T-helper 9 cell (primary cell): ENCODE measurements around the gene VSIG10L2.
A peak's percentile ranks its signal among the peaks of the same experiment; 100 is the strongest.
"Not testable (repeated sequence)": the region's sequence is repeated elsewhere in the genome, so short reads cannot be mapped to it uniquely, and the experiment has no call there.

ENCODE experiments used
- DNase-seq: peaks from one replicate; pipeline ENCODE4 v3.0.0-alpha.2; 2020
- total RNA-seq, 2 donors: gene quantifications; one replicate each; lab custom pipeline; 2026; lab: John Stamatoyannopoulos, UW

VSIG10L2 gene
- total RNA-seq, result 0 reads per million in 2 donors

- no peak for DNase-seq
Measured at GRCh38 chr11:125945797-125946520, at the start of gene VSIG10L2. VSIG10L2 (plus strand) TSS chr11:125946044; CDS start chr11:125946056, 12 bp downstream.

GRCh38 chr11:125901872-125902271 lies 44.0 kb upstream of the VSIG10L2 start:
- DNase-seq, result no peak

GRCh38 chr11:125902277-125902926 lies 43.4 kb upstream of the VSIG10L2 start:
- no peak for DNase-seq

GRCh38 chr11:125902927-125903710 lies 42.7 kb upstream of the VSIG10L2 start, which contains the start of gene PUS3:
PUS3 (minus strand) TSS chr11:125903206; CDS start chr11:125896284, 6,922 bp downstream.
- DNase-seq, result peak; percentile 78

GRCh38 chr11:125903711-125904659 lies 41.9 kb upstream of the VSIG10L2 start, which contains the start of gene DDX25:
DDX25 (plus strand) TSS chr11:125904508; CDS start chr11:125904518, 10 bp downstream.
- DNase-seq, result no peak

GRCh38 chr11:125904678-125905077 lies 41.2 kb upstream of the VSIG10L2 start:
- no peak for DNase-seq

GRCh38 chr11:125910226-125910849 lies 35.5 kb upstream of the VSIG10L2 start:
- no peak for DNase-seq

- DNase-seq, result not testable (repeated sequence)
Measured at GRCh38 chr11:125914601-125915000, 31.2 kb upstream of the VSIG10L2 start.

- DNase-seq, result no peak
Measured at GRCh38 chr11:125916683-125917347, 29.0 kb upstream of the VSIG10L2 start.

GRCh38 chr11:125918140-125918840 lies 27.6 kb upstream of the VSIG10L2 start:
- no peak for DNase-seq

GRCh38 chr11:125921042-125921441 lies 24.8 kb upstream of the VSIG10L2 start:
- no peak for DNase-seq

- DNase-seq, result no peak
Measured at GRCh38 chr11:125922156-125922555, 23.7 kb upstream of the VSIG10L2 start.

- peak; percentile 32 for DNase-seq
Measured at GRCh38 chr11:125923012-125923579, 22.7 kb upstream of the VSIG10L2 start.

GRCh38 chr11:125923633-125924032 lies 22.2 kb upstream of the VSIG10L2 start:
- no peak for DNase-seq

- no peak for DNase-seq
Measured at GRCh38 chr11:125924384-125925007, 21.3 kb upstream of the VSIG10L2 start.

GRCh38 chr11:125925247-125925740 lies 20.6 kb upstream of the VSIG10L2 start:
- no peak for DNase-seq

GRCh38 chr11:125925804-125926203 lies 20.0 kb upstream of the VSIG10L2 start:
- no peak for DNase-seq

- DNase-seq, result no peak
Measured at GRCh38 chr11:125926682-125927081, 19.2 kb upstream of the VSIG10L2 start.

- DNase-seq, result no peak
Measured at GRCh38 chr11:125929445-125930075, 16.3 kb upstream of the VSIG10L2 start.
